NT2/D1 (cell line): ENCODE data around the gene NDUFB5.

ENCODE experiments used
- SUZ12 ChIP-seq: IDR thresholded peaks from 2 replicates; pipeline ENCODE4 v1.6.1; 2011; ENCODE audit not compliant: insufficient read length, insufficient read depth; ENCODE audit errors: extremely low read depth
- YY1 ChIP-seq: IDR thresholded peaks from 2 replicates; pipeline ENCODE4 v1.6.1; 2011; ENCODE audit not compliant: insufficient read length, insufficient read depth
- ZNF274 ChIP-seq: IDR thresholded peaks from 2 replicates; pipeline ENCODE4 v1.6.1; 2011; ENCODE audit warnings: mild to moderate bottlenecking, low read depth, low read length

DNA sequence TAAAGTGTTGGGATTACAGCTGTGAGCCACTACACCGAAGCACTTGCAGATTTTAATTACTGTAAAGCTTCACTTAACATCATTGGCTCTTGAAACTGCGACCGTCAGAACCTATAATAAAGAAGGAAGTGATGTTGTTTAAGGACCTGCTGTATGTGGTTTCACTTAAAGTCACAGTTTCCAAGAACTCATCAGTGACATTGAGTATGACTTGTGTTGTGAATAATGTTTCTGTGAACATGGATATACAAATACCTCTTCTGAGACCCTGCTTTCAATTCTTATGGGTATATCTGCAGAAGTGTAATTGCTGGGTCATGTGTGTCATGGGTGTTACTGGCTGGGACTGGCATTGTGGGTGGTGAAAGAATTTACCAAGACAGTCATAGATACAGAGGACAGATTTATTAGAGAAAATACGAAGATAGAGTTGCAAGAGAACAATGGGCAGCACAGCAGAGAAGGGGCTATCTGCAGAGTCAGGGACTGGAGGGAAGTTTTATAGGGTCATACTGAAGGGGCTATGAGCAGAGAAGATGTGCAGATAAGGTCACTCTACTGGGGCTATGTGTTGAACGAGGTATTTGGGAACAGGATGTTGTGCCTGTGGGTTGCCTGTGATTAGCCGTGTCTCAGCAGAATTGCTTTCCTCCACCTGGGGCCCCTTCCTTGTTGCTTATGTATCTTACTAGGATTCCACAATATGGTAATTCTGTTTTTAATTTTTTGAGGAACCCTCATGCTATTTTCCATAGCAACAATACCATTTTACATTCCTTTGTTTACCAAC, 4.5 kb downstream of the NDUFB5 start:
- TF ChIP-seq ZNF274 (no peak), YY1 (no peak), SUZ12 (no peak)
